Epithelial cell of proximal tubule (primary cell): ENCODE measurements around the gene GLS. TPM values are rescaled to one million over a fixed set of nuclear protein-coding genes. Genes with fewer than 3 reads are reported as not detected.
"Not testable (repeated sequence)": the region's sequence is repeated elsewhere in the genome, so short reads cannot be mapped to it uniquely, and the experiment has no call there.

Source experiments
- DNase-seq: peaks from one replicate; pipeline ENCODE4 v3.0.0-alpha.2; 2011; ENCODE audit warnings: low read depth
- H3K4me3 ChIP-seq: 2 replicates; pipeline ENCODE4 v1.5.1; 2011; ENCODE audit warnings: low read depth, mild to moderate bottlenecking, low read length
- total RNA-seq: library from RNA; depleted of rRNA; stranded (reverse); fragments of >200 nt; gene quantifications from 2 replicates; pipeline ENCODE4 v1.2.3, GENCODE V29; 2015
- TF ChIP-seq, protein P1 (sequence below): conservative IDR thresholded peaks from 2 replicates; pipeline ENCODE4 v1.5.1; 2012; ENCODE audit warnings: low read depth, mild to moderate bottlenecking, low read length

Gene GLS
- total RNA-seq, 1 donor from 2014 or later, result 246 TPM

DNA sequence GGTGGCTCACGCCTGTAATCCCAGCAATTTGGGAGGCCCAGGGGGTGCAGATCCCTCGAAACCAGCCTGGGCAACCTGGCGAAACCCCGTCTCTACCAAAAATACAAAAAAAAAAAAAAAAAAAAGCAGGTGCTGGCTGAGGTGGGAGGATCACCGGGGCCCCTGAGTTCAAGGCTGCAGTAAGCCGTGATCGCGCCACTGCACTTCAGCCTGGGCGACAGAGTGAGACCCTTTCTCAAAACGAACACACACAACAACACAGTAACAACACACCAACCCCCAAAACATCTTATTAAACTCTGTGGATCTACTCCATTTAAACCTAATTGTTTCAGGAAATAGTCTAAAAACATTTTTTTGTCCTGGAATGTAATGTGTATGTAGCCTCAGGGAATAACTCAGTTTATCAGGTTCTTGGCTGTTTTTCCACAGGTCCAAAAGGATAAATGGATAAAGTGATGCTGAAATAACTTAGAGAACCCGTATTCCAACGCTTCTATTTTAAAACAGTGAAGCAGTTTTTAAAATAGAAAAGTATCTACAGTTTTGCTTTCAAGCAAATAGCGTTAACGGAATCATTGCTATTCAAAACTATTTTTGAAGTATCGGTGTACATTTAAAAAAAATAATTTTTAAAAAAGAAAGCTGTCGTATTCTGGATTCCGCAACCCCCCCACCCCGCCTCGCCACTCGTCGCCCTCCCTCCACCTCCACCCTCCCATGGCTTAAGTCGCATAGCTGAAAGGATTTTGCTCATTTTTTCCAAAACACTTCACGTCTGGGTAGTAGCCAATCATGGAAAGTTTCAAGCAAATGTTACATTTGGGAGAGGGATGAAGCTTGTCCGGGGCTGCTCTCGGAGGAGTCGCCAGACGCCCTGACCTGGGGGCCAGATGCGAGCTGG is 895 bp upstream of the GLS start:
- peak overlapping the region; percentile 89 for H3K4me3 ChIP-seq
- TF ChIP-seq, protein P1, sequence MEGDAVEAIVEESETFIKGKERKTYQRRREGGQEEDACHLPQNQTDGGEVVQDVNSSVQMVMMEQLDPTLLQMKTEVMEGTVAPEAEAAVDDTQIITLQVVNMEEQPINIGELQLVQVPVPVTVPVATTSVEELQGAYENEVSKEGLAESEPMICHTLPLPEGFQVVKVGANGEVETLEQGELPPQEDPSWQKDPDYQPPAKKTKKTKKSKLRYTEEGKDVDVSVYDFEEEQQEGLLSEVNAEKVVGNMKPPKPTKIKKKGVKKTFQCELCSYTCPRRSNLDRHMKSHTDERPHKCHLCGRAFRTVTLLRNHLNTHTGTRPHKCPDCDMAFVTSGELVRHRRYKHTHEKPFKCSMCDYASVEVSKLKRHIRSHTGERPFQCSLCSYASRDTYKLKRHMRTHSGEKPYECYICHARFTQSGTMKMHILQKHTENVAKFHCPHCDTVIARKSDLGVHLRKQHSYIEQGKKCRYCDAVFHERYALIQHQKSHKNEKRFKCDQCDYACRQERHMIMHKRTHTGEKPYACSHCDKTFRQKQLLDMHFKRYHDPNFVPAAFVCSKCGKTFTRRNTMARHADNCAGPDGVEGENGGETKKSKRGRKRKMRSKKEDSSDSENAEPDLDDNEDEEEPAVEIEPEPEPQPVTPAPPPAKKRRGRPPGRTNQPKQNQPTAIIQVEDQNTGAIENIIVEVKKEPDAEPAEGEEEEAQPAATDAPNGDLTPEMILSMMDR, result no peak
- no peak for DNase-seq

DNA sequence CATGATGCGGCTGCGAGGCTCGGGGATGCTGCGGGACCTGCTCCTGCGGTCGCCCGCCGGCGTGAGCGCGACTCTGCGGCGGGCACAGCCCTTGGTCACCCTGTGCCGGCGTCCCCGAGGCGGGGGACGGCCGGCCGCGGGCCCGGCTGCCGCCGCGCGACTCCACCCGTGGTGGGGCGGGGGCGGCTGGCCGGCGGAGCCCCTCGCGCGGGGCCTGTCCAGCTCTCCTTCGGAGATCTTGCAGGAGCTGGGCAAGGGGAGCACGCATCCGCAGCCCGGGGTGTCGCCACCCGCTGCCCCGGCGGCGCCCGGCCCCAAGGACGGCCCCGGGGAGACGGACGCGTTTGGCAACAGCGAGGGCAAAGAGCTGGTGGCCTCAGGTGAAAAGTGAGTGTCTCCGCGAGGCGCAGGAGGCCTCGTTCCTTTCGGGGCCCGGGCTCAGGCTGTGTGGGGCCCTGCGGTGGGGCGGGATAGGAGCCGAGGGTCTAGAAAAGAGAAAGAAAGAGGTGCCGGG is 520 bp downstream of the GLS start:
- TF ChIP-seq, protein P1, result no peak
- DNase-seq, result no peak
- H3K4me3 ChIP-seq, result peak overlapping the region; percentile 89

DNA sequence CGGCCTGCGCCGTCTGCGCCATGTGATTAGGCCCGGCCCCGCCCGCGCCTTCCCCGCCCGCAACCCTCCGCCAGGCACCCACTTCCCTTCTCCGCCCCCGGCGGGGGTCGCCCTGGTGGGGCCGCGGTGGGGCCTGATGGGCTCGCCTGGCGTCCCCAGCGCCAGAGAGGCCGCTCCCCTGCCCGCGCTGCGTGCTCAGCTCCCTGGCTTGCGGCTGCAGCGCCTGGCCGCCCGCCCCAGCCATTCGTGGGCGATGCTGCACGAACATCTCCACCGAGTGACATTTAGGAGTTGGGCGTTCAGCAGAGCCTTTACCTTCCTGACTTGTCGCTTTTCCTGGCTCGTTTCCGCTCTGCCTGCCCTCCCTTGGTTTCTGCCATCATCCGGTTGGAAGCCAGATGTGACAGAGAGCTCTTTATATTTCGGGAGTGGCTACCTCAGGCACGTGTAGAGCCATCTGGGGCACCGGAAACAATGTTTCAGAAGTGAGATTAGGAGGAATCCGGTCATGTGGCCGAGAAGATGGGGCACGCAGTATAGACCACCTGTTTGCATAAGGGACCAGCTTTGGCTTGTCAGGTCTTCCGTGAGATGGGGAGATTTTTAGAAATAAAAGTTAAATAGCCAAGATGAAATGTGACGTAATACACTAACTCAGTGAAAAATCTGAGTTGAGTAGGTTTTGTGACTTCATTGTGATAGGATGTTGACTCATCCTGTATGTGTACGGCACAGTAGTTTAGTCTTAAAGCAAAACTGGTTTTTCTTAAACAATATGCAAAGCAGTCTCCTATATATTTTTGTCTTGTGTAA is 1.2 kb downstream of the GLS start:
- TF ChIP-seq, protein P1, result no peak
- peak overlapping the region; percentile 89 for H3K4me3 ChIP-seq
- DNase-seq, result no peak

- peak overlapping the region; percentile 89 for H3K4me3 ChIP-seq
- TF ChIP-seq, protein P1, result no peak
- DNase-seq, result no peak
Observed at GRCh38 chr2:190882411-190882766, 1.8 kb downstream of the GLS start.

DNA sequence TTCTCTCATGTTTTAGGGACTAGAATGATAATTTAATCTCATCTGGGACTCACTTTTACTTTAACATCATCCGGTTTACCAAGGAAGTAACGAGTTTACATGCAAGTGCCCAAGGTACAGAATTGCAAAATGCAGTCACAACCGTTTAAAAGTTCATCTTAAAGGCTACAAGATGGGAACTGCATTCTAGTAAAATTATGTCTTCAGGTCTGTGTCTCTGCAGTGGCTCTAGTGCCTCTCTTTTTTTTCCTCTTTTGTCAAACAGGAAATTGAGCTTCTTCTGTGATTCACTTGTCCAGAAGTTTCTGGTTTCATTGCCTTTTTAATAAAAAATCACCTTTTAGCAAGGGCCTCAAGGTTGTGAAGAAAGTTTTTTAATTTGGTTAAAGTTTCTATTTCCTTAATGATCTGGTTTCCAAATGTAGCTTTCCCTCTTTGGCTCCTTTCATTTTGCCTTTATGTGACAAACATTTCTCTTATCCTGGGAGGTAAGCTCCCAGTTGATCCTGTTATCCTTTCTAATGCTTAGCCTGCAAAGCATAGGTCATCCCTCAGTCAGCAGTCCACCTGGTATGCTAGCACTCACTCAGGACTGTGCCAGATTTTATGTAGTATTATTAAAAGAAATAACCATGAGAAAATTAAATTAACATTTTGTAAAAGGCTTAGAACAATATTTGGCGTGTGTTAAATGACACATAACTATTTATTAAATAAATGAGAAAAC is 2.4 kb downstream of the GLS start:
- H3K4me3 ChIP-seq, result peak overlapping the region; percentile 89
- TF ChIP-seq, protein P1, result no peak
- DNase-seq, result no peak

- peak overlapping the region; percentile 89 for H3K4me3 ChIP-seq
- not testable (repeated sequence) for DNase-seq
Observed at GRCh38 chr2:190885844-190886243, 5.2 kb downstream of the GLS start.

DNA sequence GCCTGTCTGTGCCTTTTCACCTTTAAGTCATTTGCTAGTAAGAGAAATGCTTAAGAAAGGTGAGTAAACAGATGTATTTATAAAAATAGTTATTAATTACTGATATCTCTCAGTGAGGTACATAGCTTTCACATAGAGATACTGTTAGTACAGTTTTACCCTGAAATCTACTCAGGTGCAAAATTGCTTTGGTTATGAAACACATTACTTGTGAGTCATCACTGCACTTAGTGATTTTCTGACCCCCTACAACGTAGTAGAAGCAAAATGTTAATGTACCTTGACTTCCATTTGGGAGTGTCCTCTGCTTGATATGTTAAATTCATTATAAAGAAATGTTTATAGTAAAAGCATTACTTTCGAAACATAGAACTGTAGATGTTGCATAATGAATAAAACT is 6.5 kb downstream of the GLS start:
- TF ChIP-seq, protein P1, result no peak
- H3K4me3 ChIP-seq, result peak overlapping the region; percentile 89
- no peak for DNase-seq
